Measurements from ENCODE around the gene BRI3BP.

Gene BRI3BP

GRCh38 chr12:124993626-124994436 is at the start of gene BRI3BP:
Gene BRI3BP (plus strand): TSS chr12:124993645. CDS start chr12:124993791, 146 bp downstream.
- peak; percentile 63 for DNase-seq

DNA sequence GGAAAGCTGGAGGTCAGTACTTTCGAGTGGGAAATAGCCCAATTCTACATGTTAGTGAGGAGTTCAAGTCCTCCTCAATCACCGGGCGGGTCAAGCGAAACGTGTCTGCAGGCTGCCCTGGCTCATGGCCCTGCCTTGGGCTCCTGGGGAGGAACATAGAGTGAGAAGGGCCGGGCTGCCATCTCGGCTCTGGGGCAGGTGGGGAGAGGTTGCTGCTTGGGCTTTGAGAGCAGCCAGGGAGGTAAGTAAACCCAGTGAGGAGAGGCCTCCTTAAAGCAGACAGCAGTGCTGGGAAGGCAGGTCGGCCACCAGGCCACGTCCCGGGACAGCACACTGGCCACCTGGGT is 47.0 kb upstream of the BRI3BP start:
- DNase-seq, result no peak

DNA sequence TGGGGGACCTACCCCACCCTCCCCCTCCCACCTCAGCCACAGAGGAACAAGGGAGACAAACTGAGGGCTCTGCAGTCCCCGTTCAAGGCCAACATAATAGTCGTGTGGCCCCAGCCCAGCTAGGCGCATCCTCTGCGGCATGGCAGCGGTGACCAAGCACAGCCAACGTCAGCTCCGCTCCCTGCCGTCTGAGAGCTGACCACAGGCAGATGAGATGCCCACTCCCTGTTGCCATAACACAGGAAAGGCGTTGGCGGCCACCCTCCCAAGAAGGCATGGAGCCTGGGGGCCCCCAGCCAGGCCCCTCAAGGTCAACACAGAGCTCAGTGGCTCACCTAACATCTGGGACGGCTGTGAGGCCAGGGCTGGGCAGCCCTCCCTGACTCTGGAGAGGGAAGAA is 46.4 kb upstream of the BRI3BP start:
- no peak for DNase-seq

- no peak for DNase-seq
Observed at GRCh38 chr12:124947561-124948398, 45.7 kb upstream of the BRI3BP start.

DNA sequence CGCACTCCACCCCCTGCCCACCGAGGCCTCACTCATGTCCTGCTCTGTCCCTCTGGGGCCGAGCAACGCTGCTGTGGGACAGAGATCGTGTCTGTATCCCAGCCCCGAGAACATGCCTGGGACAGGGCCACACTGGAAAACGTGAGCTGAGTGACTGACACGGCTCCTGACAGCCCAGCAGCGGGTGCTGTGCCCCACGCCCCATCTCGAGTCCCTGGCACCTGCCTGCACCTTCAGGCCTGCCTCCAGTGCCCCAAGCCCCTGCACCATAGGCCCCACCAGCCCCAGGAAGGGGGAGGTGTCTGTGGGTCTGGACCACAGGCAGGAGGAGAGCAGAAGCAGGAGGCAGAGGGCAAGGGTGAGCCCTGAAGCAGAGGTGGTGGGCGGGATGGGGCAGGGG is 44.4 kb upstream of the BRI3BP start:
- DNase-seq, result no peak

GRCh38 chr12:124949779-124950728 is 43.4 kb upstream of the BRI3BP start:
- no peak for DNase-seq

DNA sequence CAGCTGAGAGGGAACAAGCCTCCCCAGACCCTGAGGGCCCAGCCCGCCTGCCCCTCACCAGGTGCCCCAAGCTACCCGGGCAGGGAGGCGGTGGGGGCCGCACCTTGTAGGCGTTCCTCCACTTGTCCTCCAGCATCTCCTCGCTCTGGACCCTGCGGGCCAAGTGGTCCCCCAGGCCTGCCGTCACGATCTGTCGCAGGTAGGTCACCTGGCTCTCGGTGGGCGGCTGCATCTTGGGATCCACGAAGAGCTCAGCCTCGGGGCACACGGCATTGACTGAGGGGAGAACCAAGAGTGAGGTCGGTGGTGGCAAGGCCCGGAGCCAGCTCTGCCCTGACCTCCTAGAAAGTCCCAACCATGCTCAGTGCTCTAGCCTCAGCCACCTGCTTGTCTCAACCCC is 41.1 kb upstream of the BRI3BP start:
- DNase-seq, result no peak

GRCh38 chr12:124952801-124953200 is 40.6 kb upstream of the BRI3BP start:
- DNase-seq, result no peak

GRCh38 chr12:124953689-124954405 is 39.6 kb upstream of the BRI3BP start:
- no peak for DNase-seq

DNA sequence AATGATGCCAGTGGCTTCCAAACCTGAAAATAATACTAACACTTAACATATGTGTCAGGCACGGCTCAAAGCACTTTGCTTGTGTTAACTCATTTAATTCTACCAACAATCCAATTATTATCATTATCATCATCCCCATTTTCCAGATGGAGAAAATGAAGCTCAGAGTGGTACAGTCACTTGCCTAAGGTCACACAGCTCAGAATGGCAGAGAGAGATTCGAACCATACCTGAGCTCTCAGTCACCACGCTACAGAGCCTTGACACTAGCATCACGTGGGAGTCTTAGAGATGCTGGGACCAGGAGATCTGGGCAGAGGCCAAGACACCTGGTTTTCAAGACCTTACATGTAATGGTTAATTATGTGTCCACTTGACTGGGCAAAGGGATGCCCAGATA is 38.7 kb upstream of the BRI3BP start:
- no peak for DNase-seq

GRCh38 chr12:124956571-124956970 is 36.9 kb upstream of the BRI3BP start:
- no peak for DNase-seq

- no peak for DNase-seq
Observed at GRCh38 chr12:124961055-124961454, 32.4 kb upstream of the BRI3BP start.

GRCh38 chr12:124963211-124963610 is 30.2 kb upstream of the BRI3BP start:
- no peak for DNase-seq

DNA sequence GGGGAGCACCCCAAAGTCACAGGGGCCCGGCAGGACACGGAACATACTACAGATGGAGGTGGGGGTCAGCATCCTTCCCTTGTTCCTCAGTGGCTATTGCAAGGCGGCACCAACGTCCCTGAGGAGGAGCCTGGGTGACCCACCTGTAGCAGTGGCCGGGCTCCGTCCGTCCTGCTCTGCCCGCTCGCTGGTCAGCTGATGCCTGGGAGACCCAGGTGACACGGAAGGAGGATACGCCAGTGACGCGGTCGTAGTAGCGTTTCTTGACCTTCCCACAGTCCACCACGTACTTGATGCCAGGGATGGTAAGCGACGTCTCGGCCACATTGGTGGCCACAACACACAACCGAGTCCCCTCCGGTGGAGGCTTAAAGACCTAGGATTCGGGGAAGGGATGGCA is 29.2 kb upstream of the BRI3BP start:
- no peak for DNase-seq

- no peak for DNase-seq
Observed at GRCh38 chr12:124964836-124965462, 28.5 kb upstream of the BRI3BP start.

DNA sequence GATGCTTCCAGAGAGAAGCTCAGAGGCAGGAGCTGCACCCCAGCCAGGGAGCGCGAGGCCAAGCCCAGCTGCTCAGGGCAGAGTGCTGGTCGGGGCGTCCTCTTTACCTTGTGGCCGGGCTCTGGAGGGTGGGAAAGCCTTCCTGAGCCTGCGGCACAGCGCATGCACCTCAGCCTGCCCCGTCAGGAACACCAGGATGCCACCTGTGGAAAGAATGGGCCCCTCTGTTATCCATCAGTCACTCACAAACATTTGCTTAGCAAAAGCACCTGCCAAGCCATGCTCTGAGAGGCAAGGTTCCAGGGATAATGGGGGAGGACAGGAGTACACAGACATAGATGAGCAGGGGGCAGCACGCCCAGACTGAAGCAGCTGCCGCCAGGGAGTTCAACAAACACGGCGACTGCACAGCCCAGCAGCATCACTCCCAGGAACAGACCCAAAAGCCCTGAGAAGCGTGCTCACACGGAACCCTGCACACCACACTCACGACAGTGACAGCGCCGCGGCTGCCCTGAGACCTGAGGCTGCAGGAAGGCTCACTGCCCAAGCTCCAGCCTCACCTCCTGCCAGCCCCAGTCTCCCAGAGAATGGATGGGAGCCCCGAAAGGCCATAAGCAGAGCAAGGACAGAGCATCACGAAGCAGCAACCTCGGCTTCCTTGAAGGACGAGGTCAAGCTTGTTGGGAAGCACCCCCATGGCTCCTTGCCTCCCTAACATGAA is 26.3 kb upstream of the BRI3BP start:
- DNase-seq, result no peak

- no peak for DNase-seq
Observed at GRCh38 chr12:124968656-124969055, 24.8 kb upstream of the BRI3BP start.

GRCh38 chr12:124970647-124971402 is 22.6 kb upstream of the BRI3BP start:
- DNase-seq, result no peak

- DNase-seq, result no peak
Observed at GRCh38 chr12:124971603-124972002, 21.8 kb upstream of the BRI3BP start.

DNA sequence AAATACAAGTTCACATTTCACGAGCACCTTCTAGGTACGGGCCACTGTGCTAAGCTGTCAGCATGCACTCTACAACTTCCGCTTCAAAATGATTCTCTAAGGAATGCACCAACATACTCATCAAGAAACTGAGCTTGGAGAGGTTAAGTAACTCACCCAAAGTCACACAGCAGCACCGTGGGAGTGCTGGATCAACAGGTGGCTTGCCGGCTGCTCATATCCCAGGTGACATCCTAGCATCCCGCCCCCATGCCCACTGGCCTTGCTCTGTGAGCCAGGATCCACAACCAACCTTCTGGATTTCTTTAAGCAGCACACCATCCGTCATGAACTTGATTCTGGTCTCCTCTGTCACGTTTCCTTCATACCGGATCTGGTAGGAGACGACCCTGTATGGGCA is 21.2 kb upstream of the BRI3BP start:
- DNase-seq, result no peak

Measured in NCI-H82 (cell line).